K562 (cell line): Measurements from ENCODE around the gene ARHGEF7. TPM values are rescaled to one million over a fixed set of nuclear protein-coding genes. Genes with fewer than 3 reads are reported as not detected.

Source experiments
- ATAC-seq: fragments of 200-7000 bp; cut with Tn5 transposase; 3 replicates; pipeline ENCODE4 v1.9.1; 2020; ENCODE audit warnings: moderate library complexity
- BruUV-seq: library from RNA; stranded (reverse); fragments of 400-500 nt; replicated peaks from 2 replicates; lab custom pipeline; 2021; lab: Mats Ljungman, UMichigan
- CTCF ChIA-PET: fragments of 300-600 bp; formaldehyde crosslinking; extraction: SDS; loops from one replicate; lab custom pipeline; 2021; ENCODE audit warnings: low intra/inter-chr PET ratio; lab: Yijun Ruan, JAX
- POLR2A ChIA-PET: fragments of 300-600, 350-650 bp; sonication (Branson Sonifier 250); formaldehyde crosslinking; extraction: SDS; loops from one replicate; lab custom pipeline; 2021; ENCODE audit warnings: antibody characterized with exemption, inconsistent platforms; lab: Yijun Ruan, JAX
- DNase-seq, 4 experiments: peaks; one replicate each; pipeline versions ENCODE4 v3.0.0 to v3.0.0-alpha.2; 2011 to 2018; ENCODE audit warnings: low spot score in 3 of 4, mixed read lengths in 3 of 4; ENCODE audit errors: extremely low read depth in 1 of 4
- FAIRE-seq: peaks from 2 replicates; lab custom pipeline; 2011; peaks lifted over from hg19 to GRCh38; lab: Jason Lieb, UNC
- H2AFZ ChIP-seq: 2 replicates; pipeline ENCODE4 v1.6.0; 2011; ENCODE audit warnings: low read depth, low read length, control low read depth, inconsistent platforms
- H3K27ac ChIP-seq: fragments of 200-600 bp; 3 replicates; pipeline ENCODE4 v1.8.0; 2011; ENCODE audit warnings: low read depth, mild to moderate bottlenecking, control low read depth, inconsistent platforms, low read length, moderate library complexity, mixed read lengths; ENCODE audit errors: extremely low read depth
- H3K27me3 ChIP-seq, 2 experiments: fragments of 300-600 bp in 1 of 2; 2 replicates in 1 of 2; 3 replicates in 1 of 2; pipeline versions ENCODE4 v1.6.0 to v1.8.0; 2011; ENCODE audit warnings: inconsistent platforms in 2 of 2, low read length in 2 of 2, mild to moderate bottlenecking in 1 of 2, mixed read lengths in 1 of 2, moderate library complexity in 1 of 2; ENCODE audit not compliant: control insufficient read depth in 2 of 2, insufficient read depth in 2 of 2
- H3K36me3 ChIP-seq: fragments of 300-600 bp; 3 replicates; pipeline ENCODE4 v1.8.0; 2011; ENCODE audit warnings: mild to moderate bottlenecking, low read length, inconsistent platforms; ENCODE audit not compliant: control insufficient read depth, insufficient read depth
- H3K4me1 ChIP-seq, 2 experiments: fragments of 200-600 bp in 1 of 2; replicated peaks in 1 of 2; 2 replicates in 1 of 2; 3 replicates in 1 of 2; pipeline versions ENCODE4 v1.5.1 to v1.8.0; 2011; ENCODE audit warnings: inconsistent platforms in 2 of 2, low read length in 2 of 2, mild to moderate bottlenecking in 1 of 2, mixed read lengths in 1 of 2, moderate library complexity in 1 of 2; ENCODE audit not compliant: control insufficient read depth in 2 of 2, insufficient read depth in 2 of 2
- H3K4me2 ChIP-seq: 2 replicates; pipeline ENCODE4 v1.6.1; 2011; ENCODE audit warnings: low read length, control low read depth, inconsistent platforms, mixed read lengths; ENCODE audit not compliant: insufficient read depth
- H3K4me3 ChIP-seq: fragments of 200-600 bp; sonication (generic), shearing (Covaris generic); 2 replicates; pipeline ENCODE4 v1.5.1; 2016; ENCODE audit warnings: control low read depth, inconsistent platforms
- H3K79me2 ChIP-seq: fragments of 200-600 bp; 3 replicates; pipeline ENCODE4 v1.8.0; 2011; ENCODE audit warnings: low read length, inconsistent platforms; ENCODE audit not compliant: control insufficient read depth, insufficient read depth
- H3K9ac ChIP-seq, 2 experiments: 2 replicates each; pipeline versions ENCODE4 v1.6.0 to v1.6.1; 2011; ENCODE audit warnings: low read depth in 2 of 2, low read length in 2 of 2, control low read depth in 1 of 2, inconsistent platforms in 1 of 2, mild to moderate bottlenecking in 1 of 2, mixed read lengths in 1 of 2; ENCODE audit not compliant: insufficient read depth in 1 of 2
- H3K9me1 ChIP-seq: one replicate; pipeline ENCODE4 v1.6.0; 2011; ENCODE audit warnings: inconsistent platforms, mild to moderate bottlenecking, low read length, moderate library complexity; ENCODE audit not compliant: control insufficient read depth, insufficient read depth
- H3K9me3 ChIP-seq: replicated peaks from 2 replicates; pipeline ENCODE4 v1.5.1; 2011; ENCODE audit warnings: low read depth, low read length, inconsistent platforms; ENCODE audit not compliant: control insufficient read depth, insufficient read depth
- H4K20me1 ChIP-seq: replicated peaks from 2 replicates; pipeline ENCODE4 v1.6.1; 2011; ENCODE audit warnings: low read length, inconsistent platforms, mixed read lengths; ENCODE audit not compliant: control insufficient read depth, insufficient read depth
- DNMT1 ChIP-seq: fragments of 450-650 bp; IDR thresholded peaks from 2 replicates; pipeline ENCODE4 v1.6.1; 2016; ENCODE audit warnings: antibody characterized with exemption, mild to moderate bottlenecking
- FOXA1 ChIP-seq: fragments of 450-650 bp; IDR thresholded peaks from 2 replicates; pipeline ENCODE4 v1.6.1; 2016; ENCODE audit warnings: mild to moderate bottlenecking, borderline replicate concordance
- JUND ChIP-seq, 2 experiments: IDR thresholded peaks; 2 replicates in 1 of 2; 3 replicates in 1 of 2; pipeline ENCODE4 v1.6.1; 2011; ENCODE audit warnings: borderline replicate concordance in 2 of 2, low read depth in 2 of 2, low read length in 2 of 2, improper control_type of control experiment in 1 of 2, missing biosample characterization in 1 of 2, missing genetic modification characterization in 1 of 2, missing genetic modification reagents in 1 of 2
- RBM17 ChIP-seq: fragments of 200-400 bp; formaldehyde crosslinking; IDR thresholded peaks from 2 replicates; pipeline ENCODE4 v1.6.1; 2017; ENCODE audit warnings: low read depth, mild to moderate bottlenecking, low read length, borderline replicate concordance
- SETDB1 ChIP-seq: IDR thresholded peaks from one replicate; pipeline ENCODE4 v1.6.1; 2012; ENCODE audit warnings: low read length, control low read depth, inconsistent platforms
- SMARCB1 ChIP-seq: IDR thresholded peaks from 2 replicates; pipeline ENCODE4 v1.6.1; 2011; ENCODE audit warnings: improper control_type of control experiment, low read depth; ENCODE audit not compliant: insufficient read length
- SNIP1 ChIP-seq: fragments of 450-650 bp; IDR thresholded peaks from 2 replicates; pipeline ENCODE4 v1.7.1; 2017; ENCODE audit warnings: low read depth, mild to moderate bottlenecking
- U2AF1 ChIP-seq: fragments of 200-400 bp; formaldehyde crosslinking; optimal IDR thresholded peaks from 2 replicates; pipeline ENCODE3; 2017; ENCODE audit warnings: mild to moderate bottlenecking, low read depth, low read length, moderate library complexity
- ZNF766 ChIP-seq: fragments of 200-800 bp; sonication (Bioruptor generic); conservative IDR thresholded peaks from 2 replicates; pipeline ENCODE4 v1.6.1; 2016; ENCODE audit warnings: missing genetic modification characterization, missing compliant biosample characterization
- WGBS: fragments of 100-300 bp; shearing (Covaris generic); methylation state at CpG from one replicate; pipeline ENCODE4 v1.1.6; 2016; ENCODE audit warnings: low coverage, mixed read lengths; ENCODE audit not compliant: insufficient coverage; ENCODE audit errors: missing lambda C conversion rate; 5-methylcytosine and 5-hydroxymethylcytosine counted together
- in situ Hi-C: fragments of 300-500 bp; cut with MboI; formaldehyde crosslinking; loops from 4 replicates; pipeline ENCODE4 v1.15.0; 2018; ENCODE audit warnings: inconsistent platforms, mixed read lengths
- intact Hi-C: fragments of 100-400 bp; cut with micrococcal nuclease; formaldehyde crosslinking; loops from 2 replicates; pipeline ENCODE4 v1.14.2; 2022
- polyA plus RNA-seq, 8 experiments: library from polyadenylated mRNA; depleted of rRNA in 4 of 8; stranded (reverse) in 5 of 8; unstranded in 3 of 8; fragments of >200 nt; fragmentation: Nextera tagmentation in 2 of 8; fragmentation: Illumina TruSeq in 1 of 8; extraction: Ambion mirVana in 2 of 8; extraction: Trizol in 1 of 8; gene quantifications; 2 replicates each; pipeline versions ENCODE4 v1.2.1 to v1.2.3, GENCODE V29; 2011 to 2014; ENCODE audit warnings: inconsistent platforms in 1 of 8, missing spikeins in 1 of 8
- total RNA-seq, 7 experiments: library from RNA; depleted of rRNA in 6 of 7; stranded (reverse); fragments of >200 nt in 6 of 7; fragmentation: Illumina TruSeq in 2 of 7; extraction: Trizol in 2 of 7; gene quantifications; 2 replicates each; pipeline versions ENCODE4 v1.2.1 to v1.2.3, GENCODE V29; 2011 to 2021; ENCODE audit warnings: low replicate concordance in 1 of 7
- TF ChIP-seq, protein P1 (sequence below): fragments of 450-650 bp; IDR thresholded peaks from 2 replicates; pipeline ENCODE4 v1.6.1; 2016; ENCODE audit warnings: mild to moderate bottlenecking
- TF ChIP-seq, protein P2 (sequence below): fragments of 150-350 bp; conservative IDR thresholded peaks from 2 replicates; pipeline ENCODE4 v1.6.1; 2014; ENCODE audit warnings: low read length
- TF ChIP-seq, protein P3 (sequence below): sonication (generic); formaldehyde crosslinking; IDR thresholded peaks from 2 replicates; pipeline ENCODE4 v1.8.1; 2023; ENCODE audit warnings: mild to moderate bottlenecking, missing genetic modification reagents

Gene ARHGEF7
- total and polyA plus RNA-seq, 9 of the 15 experiments (the other 6 are each of a cell fraction or from before 2014, with no cell fraction given), result 2.1 to 26.8 (median 17.5) TPM

DNA sequence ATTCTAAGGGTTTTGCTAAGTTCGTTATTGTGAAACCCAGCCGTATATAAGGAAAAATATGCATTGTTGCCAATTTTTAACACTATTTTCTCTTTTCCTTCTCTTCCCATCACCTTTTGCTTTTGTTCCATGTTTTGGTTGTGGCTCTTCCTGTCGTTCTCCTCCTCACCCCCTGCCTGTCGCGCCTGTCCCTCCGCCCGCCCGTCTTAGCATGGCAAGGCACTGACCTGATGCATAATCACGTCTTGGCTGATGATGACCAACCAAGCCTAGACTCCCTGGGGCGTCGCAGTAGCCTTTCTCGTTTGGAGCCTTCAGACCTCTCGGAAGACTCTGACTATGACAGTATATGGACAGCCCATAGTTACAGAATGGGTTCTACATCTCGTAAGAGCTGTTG is 176.8 kb downstream of the ARHGEF7 start (continued):
- TF ChIP-seq, protein P1, sequence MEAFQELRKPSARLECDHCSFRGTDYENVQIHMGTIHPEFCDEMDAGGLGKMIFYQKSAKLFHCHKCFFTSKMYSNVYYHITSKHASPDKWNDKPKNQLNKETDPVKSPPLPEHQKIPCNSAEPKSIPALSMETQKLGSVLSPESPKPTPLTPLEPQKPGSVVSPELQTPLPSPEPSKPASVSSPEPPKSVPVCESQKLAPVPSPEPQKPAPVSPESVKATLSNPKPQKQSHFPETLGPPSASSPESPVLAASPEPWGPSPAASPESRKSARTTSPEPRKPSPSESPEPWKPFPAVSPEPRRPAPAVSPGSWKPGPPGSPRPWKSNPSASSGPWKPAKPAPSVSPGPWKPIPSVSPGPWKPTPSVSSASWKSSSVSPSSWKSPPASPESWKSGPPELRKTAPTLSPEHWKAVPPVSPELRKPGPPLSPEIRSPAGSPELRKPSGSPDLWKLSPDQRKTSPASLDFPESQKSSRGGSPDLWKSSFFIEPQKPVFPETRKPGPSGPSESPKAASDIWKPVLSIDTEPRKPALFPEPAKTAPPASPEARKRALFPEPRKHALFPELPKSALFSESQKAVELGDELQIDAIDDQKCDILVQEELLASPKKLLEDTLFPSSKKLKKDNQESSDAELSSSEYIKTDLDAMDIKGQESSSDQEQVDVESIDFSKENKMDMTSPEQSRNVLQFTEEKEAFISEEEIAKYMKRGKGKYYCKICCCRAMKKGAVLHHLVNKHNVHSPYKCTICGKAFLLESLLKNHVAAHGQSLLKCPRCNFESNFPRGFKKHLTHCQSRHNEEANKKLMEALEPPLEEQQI, result no peak
- TF ChIP-seq SETDB1 (no peak), FOXA1 (no peak)

DNA sequence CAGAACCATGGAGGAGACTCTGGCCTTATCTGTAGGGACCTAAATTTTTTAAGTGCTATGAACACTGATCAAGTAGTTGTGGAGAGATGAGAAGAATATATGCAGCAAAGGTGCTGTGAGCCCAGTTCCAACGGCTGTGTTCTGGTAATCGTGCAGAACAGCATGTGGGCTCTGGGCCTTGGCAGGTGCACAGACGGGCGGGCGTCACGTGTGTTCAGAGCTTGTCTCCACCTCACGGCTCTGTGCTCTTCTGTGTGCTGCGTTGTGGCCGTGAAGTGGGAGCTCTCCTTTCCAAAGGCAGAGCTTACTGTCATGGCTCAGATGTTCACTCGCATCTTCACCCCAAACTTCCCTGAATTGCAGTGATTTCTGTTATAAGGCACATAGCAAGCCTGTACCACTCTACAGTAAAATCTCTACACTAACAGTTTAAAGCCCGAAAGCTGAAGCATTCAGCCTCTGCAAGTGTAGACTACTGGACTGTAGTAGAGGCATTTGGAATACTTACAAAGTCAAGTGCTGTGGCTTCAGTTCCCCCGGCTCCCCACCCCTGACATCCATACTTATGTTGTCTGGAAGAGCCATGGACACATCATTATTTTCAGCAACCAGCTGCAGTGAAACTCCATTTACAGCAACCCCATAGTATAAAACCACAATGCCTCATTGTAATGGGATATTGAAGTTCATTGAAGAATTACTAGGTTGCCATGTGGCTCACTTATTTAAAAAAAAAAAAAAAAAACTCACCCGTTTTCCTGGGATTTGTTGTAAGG is 177.8 kb downstream of the ARHGEF7 start:
- H3K36me3 ChIP-seq, result peaks cover 28% of the 10 kb centered on the region; the same call in 2 of the 3 replicates
- H3K9me3 ChIP-seq, result no peaks in the 10 kb centered on the region
- no TSS peak for BruUV-seq
- TF ChIP-seq SNIP1 (no peak), U2AF1 (no peak), RBM17 (no peak), JUND (IDR thresholded peaks at IDR 0.05; ENCODE audit: borderline replicate concordance, low read depth, low read length) (no peak), JUND (tag; IDR thresholded peaks at IDR 0.05; ENCODE audit: borderline replicate concordance, low read depth, low read length) (no peak), SMARCB1 (no peak), ZNF766 (no peak), DNMT1 (no peak)
- TF ChIP-seq, protein P2, sequence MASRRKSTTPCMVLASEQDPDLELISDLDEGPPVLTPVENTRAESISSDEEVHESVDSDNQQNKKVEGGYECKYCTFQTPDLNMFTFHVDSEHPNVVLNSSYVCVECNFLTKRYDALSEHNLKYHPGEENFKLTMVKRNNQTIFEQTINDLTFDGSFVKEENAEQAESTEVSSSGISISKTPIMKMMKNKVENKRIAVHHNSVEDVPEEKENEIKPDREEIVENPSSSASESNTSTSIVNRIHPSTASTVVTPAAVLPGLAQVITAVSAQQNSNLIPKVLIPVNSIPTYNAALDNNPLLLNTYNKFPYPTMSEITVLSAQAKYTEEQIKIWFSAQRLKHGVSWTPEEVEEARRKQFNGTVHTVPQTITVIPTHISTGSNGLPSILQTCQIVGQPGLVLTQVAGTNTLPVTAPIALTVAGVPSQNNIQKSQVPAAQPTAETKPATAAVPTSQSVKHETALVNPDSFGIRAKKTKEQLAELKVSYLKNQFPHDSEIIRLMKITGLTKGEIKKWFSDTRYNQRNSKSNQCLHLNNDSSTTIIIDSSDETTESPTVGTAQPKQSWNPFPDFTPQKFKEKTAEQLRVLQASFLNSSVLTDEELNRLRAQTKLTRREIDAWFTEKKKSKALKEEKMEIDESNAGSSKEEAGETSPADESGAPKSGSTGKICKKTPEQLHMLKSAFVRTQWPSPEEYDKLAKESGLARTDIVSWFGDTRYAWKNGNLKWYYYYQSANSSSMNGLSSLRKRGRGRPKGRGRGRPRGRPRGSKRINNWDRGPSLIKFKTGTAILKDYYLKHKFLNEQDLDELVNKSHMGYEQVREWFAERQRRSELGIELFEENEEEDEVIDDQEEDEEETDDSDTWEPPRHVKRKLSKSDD, result no peak
- TF ChIP-seq, protein P3, sequence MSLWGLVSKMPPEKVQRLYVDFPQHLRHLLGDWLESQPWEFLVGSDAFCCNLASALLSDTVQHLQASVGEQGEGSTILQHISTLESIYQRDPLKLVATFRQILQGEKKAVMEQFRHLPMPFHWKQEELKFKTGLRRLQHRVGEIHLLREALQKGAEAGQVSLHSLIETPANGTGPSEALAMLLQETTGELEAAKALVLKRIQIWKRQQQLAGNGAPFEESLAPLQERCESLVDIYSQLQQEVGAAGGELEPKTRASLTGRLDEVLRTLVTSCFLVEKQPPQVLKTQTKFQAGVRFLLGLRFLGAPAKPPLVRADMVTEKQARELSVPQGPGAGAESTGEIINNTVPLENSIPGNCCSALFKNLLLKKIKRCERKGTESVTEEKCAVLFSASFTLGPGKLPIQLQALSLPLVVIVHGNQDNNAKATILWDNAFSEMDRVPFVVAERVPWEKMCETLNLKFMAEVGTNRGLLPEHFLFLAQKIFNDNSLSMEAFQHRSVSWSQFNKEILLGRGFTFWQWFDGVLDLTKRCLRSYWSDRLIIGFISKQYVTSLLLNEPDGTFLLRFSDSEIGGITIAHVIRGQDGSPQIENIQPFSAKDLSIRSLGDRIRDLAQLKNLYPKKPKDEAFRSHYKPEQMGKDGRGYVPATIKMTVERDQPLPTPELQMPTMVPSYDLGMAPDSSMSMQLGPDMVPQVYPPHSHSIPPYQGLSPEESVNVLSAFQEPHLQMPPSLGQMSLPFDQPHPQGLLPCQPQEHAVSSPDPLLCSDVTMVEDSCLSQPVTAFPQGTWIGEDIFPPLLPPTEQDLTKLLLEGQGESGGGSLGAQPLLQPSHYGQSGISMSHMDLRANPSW (CRISPR knock-in tag), result no peak

More for the DNA sequence above, 177.8 kb downstream of the ARHGEF7 start:
- Histone ChIP-seq H3K9ac (no peak overlapping the region), H3K27me3 (no peaks in the 10 kb centered on the region), H3K4me3 (no peak overlapping the region), H3K9me1 (no peaks in the 10 kb centered on the region), H3K27ac (no peak overlapping the region), H3K79me2 (no peaks in the 10 kb centered on the region), H2AFZ (no peak overlapping the region), H3K4me2 (no peak overlapping the region), H3K4me1 (no peaks in the 10 kb centered on the region; a peak in 1 of 5 replicates), H4K20me1 (no peaks in the 10 kb centered on the region; the same call in 1 of the 2 replicates)
- ATAC-seq (no peak), DNase-seq (no peak), FAIRE-seq (no peak)
- intact Hi-C loops, result no loop called here
- ChIA-PET POLR2A (no interaction called here), CTCF (no interaction called here)
- in situ Hi-C loops, result no loop called here
- WGBS, result 88% methylated on average over 12 of the region's 13 CpGs
